ENCODE results near the gene VPREB3.

DNA sequence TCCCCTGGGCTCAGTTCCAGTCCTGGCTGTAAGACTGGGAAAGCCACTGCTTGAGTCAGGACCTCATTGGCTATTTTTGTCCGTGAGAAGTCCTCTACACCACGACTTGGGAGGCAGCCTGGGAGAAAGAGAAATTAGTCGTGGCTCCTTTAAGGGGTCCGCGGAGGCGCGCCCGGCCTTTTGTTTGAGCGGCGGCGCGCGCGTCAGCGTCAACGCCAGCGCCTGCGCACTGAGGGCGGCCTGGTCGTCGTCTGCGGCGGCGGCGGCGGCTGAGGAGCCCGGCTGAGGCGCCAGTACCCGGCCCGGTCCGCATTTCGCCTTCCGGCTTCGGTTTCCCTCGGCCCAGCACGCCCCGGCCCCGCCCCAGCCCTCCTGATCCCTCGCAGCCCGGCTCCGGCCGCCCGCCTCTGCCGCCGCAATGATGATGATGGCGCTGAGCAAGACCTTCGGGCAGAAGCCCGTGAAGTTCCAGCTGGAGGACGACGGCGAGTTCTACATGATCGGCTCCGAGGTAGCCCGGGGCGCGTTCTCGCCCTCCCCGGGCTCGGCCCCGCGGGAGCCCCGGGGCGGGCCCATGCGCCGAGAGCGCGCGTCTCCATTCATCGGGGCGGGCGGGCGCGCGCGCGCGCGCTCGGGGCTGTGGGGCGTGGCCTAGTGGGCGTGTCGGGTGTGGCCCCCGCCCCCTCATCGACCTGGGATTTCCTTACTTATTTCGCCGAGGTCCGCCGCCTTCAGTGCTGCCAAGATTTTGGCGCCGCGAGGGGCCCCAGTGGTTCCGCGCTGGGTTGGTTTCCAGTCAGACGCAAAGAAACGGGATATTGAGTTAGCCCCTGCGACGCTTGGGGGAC lies 32.8 kb upstream of the VPREB3 start, which contains the start of gene SMARCB1:
- TF ChIP-seq POLR2A (IDR thresholded peaks at IDR 0.05; ENCODE audit: low read length) (peak; percentile 72), GATA1 (IDR thresholded peaks at IDR 0.05; ENCODE audit: low read depth, low read length) (no peak)
